ENCODE data around the gene ALKBH4. TPM values are rescaled to one million over a fixed set of nuclear protein-coding genes. Genes with fewer than 3 reads are reported as not detected.

Gene ALKBH4
- total and polyA plus RNA-seq, 2 donors (not counting 3 experiments of a cell fraction or from before 2014, with no cell fraction given), result 5.3 to 10.8 TPM

GRCh38 chr7:102433219-102434038, 31.2 kb downstream of the ALKBH4 start, which contains the start of gene ORAI2:
TSS of gene ORAI2 (plus strand) at chr7:102433575. CDS start at chr7:102438957, 5,382 bp downstream.
- Histone ChIP-seq H3K4me3 (replicated peaks in 1 of 3; ENCODE audit: insufficient read depth in 1 of 3, low read depth in 1 of 3, low read length in 3 of 3) (peak within 1 kb of the TSS; percentile 82 to 98 (median 83)), H3K9ac (replicated peaks; ENCODE audit: extremely low read depth, insufficient read depth, low read length) (peak within 1 kb of the TSS; percentile 77), H3K79me2 (ENCODE audit: control insufficient read depth, insufficient read depth, low read length) (peaks cover 19% of the 10 kb centered on the region), H2AFZ (ENCODE audit: low read depth, low read length) (peak within 1 kb of the TSS; percentile 89), H3K9me1 (replicated peaks; ENCODE audit: control insufficient read depth, extremely low read depth, insufficient read depth, low read length) (no peaks in the 10 kb centered on the region), H3K9me3 (replicated peaks; ENCODE audit: control insufficient read depth, insufficient read depth, low read length) (no peaks in the 10 kb centered on the region), H3K27me3 (ENCODE audit: control insufficient read depth in 2 of 2, insufficient read depth in 2 of 2, low read length in 2 of 2) (no peaks in the 10 kb centered on the region), H4K20me1 (replicated peaks; ENCODE audit: control insufficient read depth, extremely low read depth, insufficient read depth, low read length) (no peaks in the 10 kb centered on the region), H3K27ac (ENCODE audit: insufficient read depth, low read depth, low read length) (peak within 1 kb of the TSS; percentile 54), H3K36me3 (ENCODE audit: control insufficient read depth in 2 of 2, extremely low read depth in 1 of 2, insufficient read depth in 2 of 2, low read length in 2 of 2) (no peaks in the 10 kb centered on the region), H3K4me2 (ENCODE audit: insufficient read depth, low read length) (peak within 1 kb of the TSS; percentile 62), H3K4me1 (ENCODE audit: control insufficient read depth, extremely low read depth, insufficient read depth, low read length) (peaks cover 6% of the 10 kb centered on the region)
- intact Hi-C loops (cut with micrococcal nuclease), result loop anchor here (1.0 kb wide), 1 partner anchor 31 kb away; the partner anchor contains the start of genes ALKBH4 and LRWD1
- dilution Hi-C loops (cut with MboI; ENCODE audit: extremely low pct_ligation_motif_present, low sequenced_read_pairs), result no loop called here
- TF ChIP-seq JUN (IDR thresholded peaks at IDR 0.05; ENCODE audit: borderline replicate concordance, insufficient read depth, insufficient read length, low read depth) (no peak), POLR2AphosphoS5 (IDR thresholded peaks at IDR 0.05; ENCODE audit: insufficient read depth, low read depth, low read length) (peak; percentile 74), EZH2 (IDR thresholded peaks at IDR 0.05; ENCODE audit: borderline replicate concordance, low read depth, low read length, severe bottlenecking) (no peak), CTCF (IDR thresholded peaks at IDR 0.05; ENCODE audit: extremely low read depth in 1 of 2, insufficient read depth in 1 of 2, low read depth in 1 of 2, low read length in 2 of 2) (no peak), MAX (IDR thresholded peaks at IDR 0.05; ENCODE audit: insufficient read depth, insufficient read length) (peak; percentile 70), POLR2A (IDR thresholded peaks at IDR 0.05; ENCODE audit: low read depth, low read length) (peak; percentile 62)
- FAIRE-seq (peak; percentile 72), DNase-seq (ENCODE audit: low read depth, low spot score) (peak; percentile 54)
- ChIA-PET CTCF (interaction anchor here (0.9 to 2.2 kb wide), 5 partner anchors 21 to 154 kb away, joined by 3 to 9 read pairs (median 4); no protein-coding TSS in a partner anchor), POLR2A (interaction anchor here (0.6 kb wide), 1 partner anchor 37 kb away, joined by 3 read pairs; the partner anchor contains the start of gene PRKRIP1)
- no TSS peak for BruUV-seq (replicated peaks)

Data from endothelial cell of umbilical vein (primary cell).